Femur (tissue), 1 donor: ENCODE results near the gene PJA2.
"Not testable (repeated sequence)": the region's sequence is repeated elsewhere in the genome, so short reads cannot be mapped to it uniquely, and the experiment has no call there.

Source experiments
- DNase-seq: peaks from one replicate; pipeline ENCODE4 v3.0.0-alpha.2; 2017

Gene PJA2

GRCh38 chr5:109409844-109410388 lies at the start of gene PJA2:
Gene PJA2, minus strand, starts transcription at chr5:109409974. Its CDS starts 26,541 bp downstream, at chr5:109383433.
- DNase-seq: peak; percentile 100

GRCh38 chr5:109455598-109456096 lies 45.9 kb upstream of the PJA2 start:
- DNase-seq: peak; percentile 75

- peak; percentile 31 for DNase-seq
Observed at GRCh38 chr5:109454731-109455505, 45.1 kb upstream of the PJA2 start.

GRCh38 chr5:109453251-109453650 lies 43.5 kb upstream of the PJA2 start:
- DNase-seq: no peak

GRCh38 chr5:109452661-109453060 lies 42.9 kb upstream of the PJA2 start:
- no peak for DNase-seq

- peak; percentile 50 for DNase-seq
Observed at GRCh38 chr5:109451146-109451545, 41.4 kb upstream of the PJA2 start.

- no peak for DNase-seq
Observed at GRCh38 chr5:109450129-109450877, 40.5 kb upstream of the PJA2 start.

- DNase-seq: no peak
Observed at GRCh38 chr5:109448838-109449237, 39.1 kb upstream of the PJA2 start.

GRCh38 chr5:109439590-109439989 lies 29.8 kb upstream of the PJA2 start:
- DNase-seq: no peak

- no peak for DNase-seq
Observed at GRCh38 chr5:109426075-109426474, 16.3 kb upstream of the PJA2 start.

- not testable (repeated sequence) for DNase-seq
Observed at GRCh38 chr5:109425521-109425920, 15.7 kb upstream of the PJA2 start.

GRCh38 chr5:109421956-109422355 lies 12.2 kb upstream of the PJA2 start:
- DNase-seq: no peak

GRCh38 chr5:109418712-109419352 lies 9.1 kb upstream of the PJA2 start:
- DNase-seq: no peak

- DNase-seq: no peak
Observed at GRCh38 chr5:109416882-109417281, 7.1 kb upstream of the PJA2 start.

GRCh38 chr5:109413921-109414461 lies 4.2 kb upstream of the PJA2 start:
- DNase-seq: not testable (repeated sequence)

GRCh38 chr5:109413458-109413857 lies 3.7 kb upstream of the PJA2 start:
- peak; percentile 59 for DNase-seq

GRCh38 chr5:109412981-109413402 lies 3.2 kb upstream of the PJA2 start:
- no peak for DNase-seq

GRCh38 chr5:109411627-109412026 lies 1.9 kb upstream of the PJA2 start:
- no peak for DNase-seq

GRCh38 chr5:109411149-109411514 lies 1.4 kb upstream of the PJA2 start:
- no peak for DNase-seq

- peak; percentile 87 for DNase-seq
Observed at GRCh38 chr5:109410389-109411148, 795 bp upstream of the PJA2 start.

- DNase-seq: peak; percentile 82
Observed at GRCh38 chr5:109408991-109409843, 557 bp downstream of the PJA2 start.
